GM18517 (cell line): ENCODE data around the gene TMEM17.
"Not testable (repeated sequence)": the region's sequence is repeated elsewhere in the genome, so short reads cannot be mapped to it uniquely, and the experiment has no call there.

Experiments
- ATAC-seq: cut with Tn5 transposase; IDR thresholded peaks from one replicate; pipeline ENCODE4 v1.9.1; 2021; ENCODE audit warnings: mild to moderate bottlenecking, moderate library complexity; ENCODE audit not compliant: unreplicated experiment

TMEM17 gene

GRCh38 chr2:62505750-62506420, at the start of gene TMEM17:
Gene TMEM17 (minus strand): TSS chr2:62506195. CDS start chr2:62506129, 66 bp downstream.
- peak; percentile 79 for ATAC-seq

GRCh38 chr2:62554440-62554839, 48.4 kb upstream of the TMEM17 start:
- no peak for ATAC-seq

- no peak for ATAC-seq
Observed at GRCh38 chr2:62550461-62550860, 44.5 kb upstream of the TMEM17 start.

- no peak for ATAC-seq
Observed at GRCh38 chr2:62547854-62548253, 41.9 kb upstream of the TMEM17 start.

GRCh38 chr2:62545261-62545660, 39.3 kb upstream of the TMEM17 start:
- ATAC-seq: no peak

GRCh38 chr2:62540408-62541168, 34.6 kb upstream of the TMEM17 start:
- ATAC-seq: no peak

- ATAC-seq: no peak
Observed at GRCh38 chr2:62539606-62540407, 33.8 kb upstream of the TMEM17 start.

GRCh38 chr2:62538756-62539155, 32.8 kb upstream of the TMEM17 start:
- ATAC-seq: no peak

- no peak for ATAC-seq
Observed at GRCh38 chr2:62537814-62538213, 31.8 kb upstream of the TMEM17 start.

GRCh38 chr2:62536873-62537547, 31.0 kb upstream of the TMEM17 start:
- no peak for ATAC-seq

GRCh38 chr2:62535521-62535920, 29.5 kb upstream of the TMEM17 start:
- ATAC-seq: not testable (repeated sequence)

GRCh38 chr2:62531594-62531993, 25.6 kb upstream of the TMEM17 start:
- no peak for ATAC-seq

- no peak for ATAC-seq
Observed at GRCh38 chr2:62529758-62530157, 23.8 kb upstream of the TMEM17 start.

- ATAC-seq: no peak
Observed at GRCh38 chr2:62527478-62528210, 21.6 kb upstream of the TMEM17 start.

GRCh38 chr2:62526531-62527381, 20.8 kb upstream of the TMEM17 start:
- no peak for ATAC-seq

GRCh38 chr2:62525549-62526269, 19.7 kb upstream of the TMEM17 start:
- ATAC-seq: no peak

- no peak for ATAC-seq
Observed at GRCh38 chr2:62524293-62524941, 18.4 kb upstream of the TMEM17 start.

GRCh38 chr2:62521061-62521460, 15.1 kb upstream of the TMEM17 start:
- ATAC-seq: not testable (repeated sequence)
